NB4 (cell line): Measurements from ENCODE around the gene SLC25A47.

Source experiments
- DNase-seq: peaks from one replicate; pipeline ENCODE4 v3.0.0; 2010; ENCODE audit warnings: low read depth
- H3K4me3 ChIP-seq: one replicate; pipeline ENCODE4 v1.5.1; 2011; ENCODE audit warnings: mild to moderate bottlenecking, low read depth, low read length, moderate library complexity
- CTCF ChIP-seq: IDR thresholded peaks from one replicate; pipeline ENCODE4 v1.5.1; 2012; ENCODE audit warnings: low read depth, low read length
- MAX ChIP-seq: IDR thresholded peaks from 2 replicates; pipeline ENCODE4 v1.6.1; 2011; ENCODE audit warnings: low read depth, low read length
- MYC ChIP-seq: IDR thresholded peaks from 2 replicates; pipeline ENCODE4 v1.6.1; 2011; ENCODE audit warnings: low read depth, low read length
- POLR2A ChIP-seq: IDR thresholded peaks from 2 replicates; pipeline ENCODE4 v1.6.1; 2011; ENCODE audit warnings: mild to moderate bottlenecking; ENCODE audit not compliant: insufficient read length; ENCODE audit errors: extremely low read depth

The SLC25A47 gene

GRCh38 chr14:100329233-100330006, 6.3 kb downstream of the SLC25A47 start:
- no peak for TF ChIP-seq MYC
- no peak for TF ChIP-seq MAX
- no peak for TF ChIP-seq CTCF
- no peak for TF ChIP-seq POLR2A
- no peak for DNase-seq
- H3K4me3 ChIP-seq, result no peak overlapping the region

GRCh38 chr14:100330007-100330344, 6.8 kb downstream of the SLC25A47 start:
- TF ChIP-seq POLR2A (no peak), CTCF (no peak), MAX (no peak), MYC (no peak)
- DNase-seq, result no peak
- no peak overlapping the region for H3K4me3 ChIP-seq

GRCh38 chr14:100330388-100330931, 7.3 kb downstream of the SLC25A47 start:
- no peak for DNase-seq
- TF ChIP-seq MAX, result no peak
- no peak for TF ChIP-seq POLR2A
- TF ChIP-seq CTCF, result no peak
- TF ChIP-seq MYC, result no peak
- no peak overlapping the region for H3K4me3 ChIP-seq

- H3K4me3 ChIP-seq, result no peak overlapping the region
- DNase-seq, result no peak
- no peak for TF ChIP-seq CTCF
- TF ChIP-seq MAX, result no peak
- no peak for TF ChIP-seq MYC
- TF ChIP-seq POLR2A, result no peak
Measured at GRCh38 chr14:100332071-100332639, 9.0 kb downstream of the SLC25A47 start.

- no peak overlapping the region for H3K4me3 ChIP-seq
- DNase-seq, result no peak
- TF ChIP-seq MYC (no peak), MAX (no peak), POLR2A (no peak), CTCF (no peak)
Measured at GRCh38 chr14:100332797-100333196, 9.7 kb downstream of the SLC25A47 start.
